Activated CD4-positive, alpha-beta memory T cell treated with anti-CD3 and anti-CD28 coated beads, Interleukin-2, amount 10 ng/mL, durations not matched to agents 7 days and 5 days (primary cell): ENCODE measurements around the gene UBXN1. TPM values are rescaled to one million over a fixed set of nuclear protein-coding genes. Genes with fewer than 3 reads are reported as not detected.
"Not testable (repeated sequence)": the region's sequence is repeated elsewhere in the genome, so short reads cannot be mapped to it uniquely, and the experiment has no call there.

Experiments used
- CTCF ChIA-PET: fragments of 350-600 bp; sonication (Branson Sonifier 250); formaldehyde crosslinking; loops from one replicate; lab custom pipeline; 2021; ENCODE audit warnings: antibody characterized with exemption, inconsistent platforms; lab: Charles Lee
- POLR2A ChIA-PET: fragments of 350-600 bp; sonication (Branson Sonifier 250); formaldehyde crosslinking; loops from one replicate; lab custom pipeline; 2021; ENCODE audit warnings: antibody characterized with exemption; lab: Charles Lee
- DNase-seq: peaks from one replicate; pipeline ENCODE4 v3.0.0-alpha.2; 2020
- H3K27ac Mint-ChIP-seq: one replicate; pipeline ENCODE4 v1.8.0; 2021; ENCODE audit warnings: mild to moderate bottlenecking, mixed read lengths
- H3K27me3 Mint-ChIP-seq: one replicate; pipeline ENCODE4 v1.8.0; 2021; ENCODE audit warnings: mixed read lengths
- H3K36me3 Mint-ChIP-seq: one replicate; pipeline ENCODE4 v1.8.0; 2021; ENCODE audit warnings: low read depth, mixed read lengths
- H3K4me1 Mint-ChIP-seq: one replicate; pipeline ENCODE4 v1.8.0; 2021; ENCODE audit warnings: mixed read lengths
- H3K4me3 Mint-ChIP-seq: one replicate; pipeline ENCODE4 v1.8.0; 2021; ENCODE audit warnings: mild to moderate bottlenecking, mixed read lengths
- H3K9me3 Mint-ChIP-seq: one replicate; pipeline ENCODE4 v1.8.0; 2021; ENCODE audit warnings: mixed read lengths
- total RNA-seq, 2 experiments: library from RNA; stranded (reverse); gene quantifications; one replicate each; pipeline ENCODE4 v1.2.3, GENCODE V29; 2021

The UBXN1 gene
- total RNA-seq, 2 experiments from 2014 or later: 135 to 139 TPM

DNA sequence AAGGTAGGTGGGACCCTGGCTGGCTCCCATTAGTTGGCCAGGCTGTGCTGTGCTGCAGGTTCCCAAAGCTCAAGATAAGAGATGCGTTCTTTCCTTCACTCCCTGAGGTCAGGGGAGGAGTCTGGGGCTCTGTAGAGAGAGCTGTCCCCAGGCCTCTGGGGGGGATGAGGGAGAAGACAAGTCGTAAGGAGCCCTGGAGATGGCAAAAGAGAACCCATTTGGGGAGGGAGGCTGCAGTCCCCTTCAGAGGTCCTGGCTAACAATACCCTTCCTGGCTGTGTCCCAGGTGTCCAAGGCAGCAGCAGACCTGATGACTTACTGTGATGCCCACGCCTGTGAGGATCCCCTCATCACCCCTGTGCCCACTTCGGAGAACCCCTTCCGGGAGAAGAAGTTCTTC is 29.5 kb upstream of the UBXN1 start:
- no peak for DNase-seq
- Mint-ChIP-seq H3K4me1 (peaks cover 64% of the 10 kb centered on the region), H3K4me3 (peak overlapping the region; percentile 92), H3K36me3 (peaks cover 34% of the 10 kb centered on the region), H3K9me3 (no peaks in the 10 kb centered on the region), H3K27me3 (no peaks in the 10 kb centered on the region), H3K27ac (peak overlapping the region; percentile 94)
- ChIA-PET POLR2A (interaction anchor here (0.8 to 14.0 kb wide), 26 partner anchors 8 to 174 kb away, joined by 3 to 234 read pairs (median 7); partner anchors contain the start of genes C11orf98, CSKMT, EEF1G and HNRNPUL2), CTCF (interaction anchor here (0.8 to 3.1 kb wide), 7 partner anchors 14 to 314 kb away, joined by 3 to 11 read pairs (median 3); partner anchors contain the start of genes HNRNPUL2, TMEM179B and TTC9C)

DNA sequence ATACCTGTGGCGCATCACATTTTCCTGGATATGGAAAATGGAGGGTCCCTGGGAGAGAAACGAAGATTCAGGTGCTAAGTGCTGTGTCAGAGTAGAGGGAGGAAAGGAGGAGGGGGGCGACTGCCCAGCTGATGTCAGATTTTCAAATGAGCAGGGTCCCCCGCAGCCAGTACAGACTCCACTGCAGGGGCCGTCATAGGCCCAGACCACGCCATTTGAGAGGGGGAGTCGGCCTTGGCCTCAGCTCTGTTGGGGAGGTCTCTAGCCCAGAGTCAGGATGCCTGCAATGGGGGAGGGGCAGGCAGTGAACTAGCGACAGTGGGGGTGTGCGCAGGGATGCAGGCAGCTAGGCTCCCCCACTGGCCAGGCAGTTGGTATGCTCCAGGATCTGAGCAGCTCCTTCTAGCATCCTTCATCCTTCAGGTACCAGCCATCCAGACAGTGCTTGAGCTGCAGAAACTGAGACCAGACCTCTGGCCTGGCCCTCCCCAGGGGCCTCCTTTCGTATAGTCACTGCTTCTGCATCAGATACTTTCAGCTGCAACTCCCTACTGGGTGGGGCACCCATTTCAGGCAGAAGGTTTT is 28.5 kb upstream of the UBXN1 start, which contains the start of the genes BSCL2 and GNG3:
BSCL2 (minus strand) TSS at position 148 of the 585 bp plus-strand sequence. CDS start 229 bp downstream, outside the sequence.
GNG3 (plus strand) TSS at position 400 of the 585 bp plus-strand sequence. CDS start 620 bp downstream, outside the sequence.
- peak within 1 kb of the TSS; percentile 94 for H3K27ac Mint-ChIP-seq
- H3K27me3 Mint-ChIP-seq: no peaks in the 10 kb centered on the region
- peak within 1 kb of the TSS; percentile 92 for H3K4me3 Mint-ChIP-seq
- H3K9me3 Mint-ChIP-seq: no peaks in the 10 kb centered on the region
- peaks cover 29% of the 10 kb centered on the region for H3K36me3 Mint-ChIP-seq
- CTCF ChIA-PET: interaction anchor here (1.1 to 2.0 kb wide), 3 partner anchors 78 to 96 kb away, joined by 3 to 6 read pairs (median 4); partner anchors contain the start of gene TMEM179B
- H3K4me1 Mint-ChIP-seq: peaks cover 57% of the 10 kb centered on the region
- no peak for DNase-seq
- POLR2A ChIA-PET: interaction anchor here (0.7 to 14.0 kb wide), 19 partner anchors 8 to 175 kb away, joined by 3 to 234 read pairs (median 9); partner anchors contain the start of genes C11orf98, CSKMT, GANAB and HNRNPUL2

DNA sequence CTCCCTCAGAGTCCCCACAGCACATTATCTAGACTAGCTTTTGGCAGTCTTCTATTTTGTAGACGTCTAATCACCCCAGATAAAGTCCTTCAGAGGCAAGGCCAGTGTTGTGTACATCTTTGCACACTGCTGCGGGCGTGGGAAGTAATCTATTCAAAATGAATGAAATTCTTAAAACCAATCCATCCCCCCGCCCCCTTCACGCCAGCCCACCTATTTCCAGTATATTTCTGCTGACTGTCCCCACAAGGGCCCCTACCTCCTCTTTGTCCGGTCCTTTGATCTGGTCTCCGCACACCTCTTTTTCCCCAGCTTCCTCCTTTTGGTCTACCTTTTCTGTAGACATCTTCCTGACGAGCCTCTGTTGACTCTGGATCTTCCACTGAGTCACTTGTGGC is 28.0 kb upstream of the UBXN1 start:
- CTCF ChIA-PET: interaction anchor here (1.1 to 2.7 kb wide), 4 partner anchors 13 to 95 kb away, joined by 4 to 8 read pairs (median 6); no protein-coding TSS in a partner anchor
- peaks cover 30% of the 10 kb centered on the region for H3K36me3 Mint-ChIP-seq
- DNase-seq: no peak
- H3K4me3 Mint-ChIP-seq: peak overlapping the region; percentile 92
- no peaks in the 10 kb centered on the region for H3K27me3 Mint-ChIP-seq
- no peak overlapping the region for H3K27ac Mint-ChIP-seq
- POLR2A ChIA-PET: interaction anchor here (0.7 to 14.0 kb wide), 23 partner anchors 9 to 175 kb away, joined by 3 to 234 read pairs (median 6); partner anchors contain the start of genes C11orf98, CSKMT, EEF1G and GANAB
- H3K4me1 Mint-ChIP-seq: peaks cover 56% of the 10 kb centered on the region
- H3K9me3 Mint-ChIP-seq: no peaks in the 10 kb centered on the region

DNA sequence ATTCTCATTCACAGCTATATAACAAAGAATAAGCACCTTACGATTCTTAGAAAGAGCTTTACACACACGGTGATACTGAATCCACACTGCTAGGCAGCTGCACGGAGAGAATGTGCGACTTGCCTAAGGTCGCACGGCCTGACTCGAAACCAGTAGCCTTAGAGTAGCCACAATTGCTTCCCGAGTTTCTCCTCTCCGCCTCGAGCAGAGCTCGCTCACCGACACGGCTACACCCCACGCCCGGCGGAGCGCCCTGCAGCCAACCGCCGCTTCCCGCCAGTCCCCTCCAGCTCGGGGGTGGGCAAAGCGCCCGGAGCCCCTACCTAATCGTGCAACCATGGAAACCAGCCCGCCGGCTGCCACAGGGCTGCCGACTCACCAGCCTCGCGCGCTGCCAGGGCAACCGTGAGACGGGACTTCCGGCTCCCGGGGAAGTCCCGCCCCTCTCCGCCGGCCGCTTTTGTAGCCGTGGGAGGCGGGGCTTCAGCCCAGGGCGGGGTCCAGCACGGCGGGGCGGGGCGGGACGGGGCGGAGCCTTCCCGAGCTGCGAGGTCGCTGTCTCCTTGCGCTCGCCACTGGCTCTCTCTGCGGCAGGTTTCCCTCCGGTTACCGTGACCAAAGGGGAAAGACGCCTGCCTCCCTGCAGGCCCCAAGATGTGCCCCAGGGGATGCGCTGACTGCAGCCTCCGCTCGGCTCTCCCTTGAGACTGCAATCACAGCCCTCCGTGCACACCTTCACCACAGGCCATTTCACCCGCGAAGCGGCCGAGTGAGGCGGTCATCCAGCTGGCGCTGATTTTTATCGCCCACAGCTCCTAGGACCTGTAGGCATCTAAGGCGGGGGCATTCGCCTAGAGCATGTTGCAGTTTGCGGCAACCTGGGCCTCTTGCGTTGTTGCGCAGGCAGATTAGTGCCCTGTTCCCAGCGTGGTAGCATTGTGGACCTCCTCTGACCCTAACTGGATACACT is 27.3 kb upstream of the UBXN1 start:
- H3K9me3 Mint-ChIP-seq: no peaks in the 10 kb centered on the region
- peaks cover 56% of the 10 kb centered on the region for H3K4me1 Mint-ChIP-seq
- no peaks in the 10 kb centered on the region for H3K27me3 Mint-ChIP-seq
- peak overlapping the region; percentile 92 for H3K4me3 Mint-ChIP-seq
- ChIA-PET POLR2A (interaction anchor here (0.7 to 14.0 kb wide), 21 partner anchors 9 to 176 kb away, joined by 3 to 234 read pairs (median 6); partner anchors contain the start of genes C11orf98, CSKMT, EEF1G and GANAB), CTCF (interaction anchor here (0.7 to 2.7 kb wide), 8 partner anchors 11 to 114 kb away, joined by 3 to 8 read pairs (median 6); partner anchors contain the start of genes C11orf98 and CSKMT)
- H3K27ac Mint-ChIP-seq: peak overlapping the region; percentile 69
- peaks cover 30% of the 10 kb centered on the region for H3K36me3 Mint-ChIP-seq
- peak; percentile 96 for DNase-seq

DNA sequence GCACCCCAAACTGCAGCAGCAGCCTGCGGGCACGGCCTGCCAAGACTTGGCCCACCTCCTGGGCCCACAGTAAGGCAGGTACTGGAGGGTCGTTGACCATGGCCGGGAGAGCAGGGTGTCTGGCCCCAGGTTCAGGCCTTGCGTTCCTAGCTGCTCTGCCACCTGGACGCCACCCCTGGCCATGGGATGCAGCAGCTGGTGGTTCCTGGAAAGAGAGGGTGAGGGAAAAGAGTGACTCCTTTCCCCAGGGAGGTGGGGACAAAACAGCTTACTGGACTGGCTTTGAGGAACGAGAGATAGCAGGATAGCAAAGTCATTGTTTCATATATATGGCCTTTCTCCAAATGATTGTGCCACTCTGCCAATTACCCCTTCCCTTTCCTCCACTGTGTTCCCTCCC is 26.5 kb upstream of the UBXN1 start:
- Mint-ChIP-seq H3K9me3 (no peaks in the 10 kb centered on the region), H3K27ac (peak overlapping the region; percentile 69), H3K4me3 (peak overlapping the region; percentile 92), H3K27me3 (no peaks in the 10 kb centered on the region), H3K36me3 (peaks cover 27% of the 10 kb centered on the region), H3K4me1 (peaks cover 52% of the 10 kb centered on the region)
- no peak for DNase-seq
- POLR2A ChIA-PET: interaction anchor here (0.7 to 14.0 kb wide), 19 partner anchors 9 to 177 kb away, joined by 3 to 234 read pairs (median 7); partner anchors contain the start of genes C11orf98, CSKMT, GANAB and HNRNPUL2
- CTCF ChIA-PET: interaction anchor here (1.1 to 2.7 kb wide), 6 partner anchors 10 to 113 kb away, joined by 3 to 8 read pairs (median 6); no protein-coding TSS in a partner anchor

DNA sequence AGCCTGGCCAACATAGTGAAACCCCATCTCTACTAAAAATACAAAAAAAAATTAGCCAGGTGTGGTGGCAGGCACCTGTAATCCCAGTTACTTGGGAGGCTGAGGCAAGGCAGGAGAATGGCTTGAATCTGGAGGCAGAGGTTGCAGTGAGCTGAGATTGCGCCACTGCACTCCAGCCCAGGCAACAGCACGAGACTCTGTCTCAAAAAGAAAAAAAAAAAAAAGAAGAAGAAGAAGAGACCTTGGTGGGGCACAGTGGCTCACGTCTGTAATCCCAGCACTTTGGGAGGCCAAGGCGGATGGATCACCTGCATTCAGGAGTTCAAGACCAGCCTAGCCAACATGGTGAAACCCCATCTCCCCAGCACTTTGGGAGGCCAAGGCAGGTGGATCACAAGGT is 25.0 kb upstream of the UBXN1 start:
- DNase-seq, H3K4me3 Mint-ChIP-seq, H3K27ac Mint-ChIP-seq, H3K27me3 Mint-ChIP-seq, H3K9me3 Mint-ChIP-seq: not testable (repeated sequence)
- ChIA-PET CTCF (interaction anchor here (1.2 to 2.7 kb wide), 3 partner anchors 10 to 82 kb away, joined by 4 to 8 read pairs (median 8); no protein-coding TSS in a partner anchor), POLR2A (interaction anchor here (1.3 to 1.8 kb wide), 2 partner anchors 39 to 130 kb away, joined by 3 to 5 read pairs; partner anchors contain the start of genes C11orf98, CSKMT and EEF1G)
- Mint-ChIP-seq H3K4me1 (peaks cover 42% of the 10 kb centered on the region), H3K36me3 (peaks cover 18% of the 10 kb centered on the region)

DNA sequence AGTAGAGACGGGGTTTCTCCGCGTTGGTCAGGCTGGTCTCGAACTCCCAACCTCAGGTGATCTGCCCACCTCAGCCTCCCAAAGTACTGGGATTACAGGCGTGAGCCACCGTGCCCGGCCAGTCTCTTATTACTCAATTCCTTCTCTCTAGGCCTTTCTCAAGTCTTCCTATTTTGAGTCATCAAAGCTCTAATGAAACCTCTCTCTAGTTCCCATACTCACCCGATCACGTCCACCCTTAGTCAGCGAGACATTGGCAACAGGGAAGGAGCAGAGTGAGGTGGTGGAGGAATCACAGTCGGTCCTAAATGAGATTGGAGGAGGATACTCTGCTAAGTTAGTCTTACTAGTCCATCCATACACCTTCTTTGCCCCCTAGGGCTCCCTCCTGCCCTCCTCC is 23.4 kb upstream of the UBXN1 start:
- Mint-ChIP-seq H3K9me3 (no peaks in the 10 kb centered on the region), H3K36me3 (peaks cover 22% of the 10 kb centered on the region), H3K4me1 (peaks cover 26% of the 10 kb centered on the region), H3K27ac (no peak overlapping the region), H3K27me3 (no peaks in the 10 kb centered on the region), H3K4me3 (no peak overlapping the region)
- CTCF ChIA-PET: interaction anchor here (1.9 kb wide), 1 partner anchor 8 kb away, joined by 8 read pairs; no protein-coding TSS in a partner anchor
- no peak for DNase-seq
- POLR2A ChIA-PET: interaction anchor here (1.3 to 1.8 kb wide), 3 partner anchors 25 to 179 kb away, joined by 3 to 5 read pairs (median 4); partner anchors contain the start of genes C11orf98, CSKMT, HNRNPUL2 and SLC3A2

DNA sequence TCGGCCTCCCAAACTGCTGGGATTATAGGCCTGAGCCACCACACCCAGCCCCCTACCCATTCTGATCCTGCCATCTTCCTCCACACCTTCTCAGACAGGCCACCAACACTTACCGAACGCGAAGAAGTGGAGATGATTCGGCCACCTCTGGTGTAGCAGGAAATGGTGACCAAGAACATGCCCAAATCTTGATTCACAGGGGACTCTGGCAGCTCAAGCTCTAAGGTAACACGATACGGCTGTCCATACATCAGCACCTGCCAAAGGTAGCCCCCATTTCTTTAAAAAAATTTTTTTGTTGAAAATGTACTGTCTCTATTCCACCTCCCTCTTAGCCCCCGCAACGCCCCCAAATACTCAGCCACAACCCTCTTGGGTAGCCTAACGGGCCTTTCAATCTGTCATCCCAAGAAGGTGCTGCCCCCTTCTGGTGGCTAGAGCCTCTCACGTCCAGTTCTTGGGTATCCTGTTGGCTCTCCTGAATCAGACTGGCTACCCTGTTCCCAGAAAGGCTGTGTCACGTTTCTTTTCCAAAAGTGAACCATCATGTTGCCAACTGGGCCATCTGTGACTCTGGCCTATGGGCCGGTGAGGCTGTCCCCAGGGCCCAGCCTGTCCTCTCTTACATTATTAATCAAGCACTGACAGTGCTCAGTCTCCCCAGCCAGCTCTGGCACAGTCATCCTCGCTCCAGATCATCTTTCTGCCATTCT is 15.7 kb upstream of the UBXN1 start:
- Mint-ChIP-seq H3K4me3 (no peak overlapping the region), H3K27me3 (no peaks in the 10 kb centered on the region), H3K36me3 (peaks cover 33% of the 10 kb centered on the region), H3K9me3 (no peaks in the 10 kb centered on the region), H3K27ac (no peak overlapping the region), H3K4me1 (peaks cover 7% of the 10 kb centered on the region)
- ChIA-PET POLR2A (interaction anchor here (0.6 to 3.4 kb wide), 8 partner anchors 14 to 187 kb away, joined by 3 to 15 read pairs (median 6); partner anchors contain the start of genes C11orf98, CSKMT, INTS5 and LBHD1), CTCF (interaction anchor here (0.6 to 3.7 kb wide), 37 partner anchors 8 to 699 kb away, joined by 3 to 32 read pairs (median 6); partner anchors contain the start of genes B3GAT3, C11orf98, CSKMT and GANAB)
- DNase-seq: peak; percentile 79

DNA sequence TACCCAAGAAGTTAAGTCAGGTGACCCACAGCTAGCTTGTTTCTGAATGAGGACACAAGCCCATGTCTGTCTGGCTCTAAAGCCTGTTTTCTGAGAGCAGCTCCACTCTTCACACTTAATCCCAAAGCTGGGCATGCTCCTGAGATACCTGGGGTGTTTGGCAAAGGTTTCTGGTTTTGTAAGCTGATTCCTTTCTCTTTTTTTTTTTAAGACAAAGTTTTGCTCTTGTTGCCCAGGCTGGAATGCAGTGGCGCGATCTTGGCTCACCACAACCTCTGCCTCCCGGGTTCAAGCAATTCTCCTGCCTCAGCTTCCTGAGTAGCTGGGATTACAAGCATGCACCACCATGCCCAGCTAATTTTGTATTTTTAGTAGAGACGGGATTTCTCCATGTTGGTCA is 14.8 kb upstream of the UBXN1 start:
- not testable (repeated sequence) for DNase-seq, H3K4me3 Mint-ChIP-seq, H3K4me1 Mint-ChIP-seq, H3K9me3 Mint-ChIP-seq, H3K27me3 Mint-ChIP-seq, H3K27ac Mint-ChIP-seq
- H3K36me3 Mint-ChIP-seq: peaks cover 33% of the 10 kb centered on the region
- ChIA-PET CTCF (interaction anchor here (0.7 to 3.7 kb wide), 22 partner anchors 9 to 312 kb away, joined by 3 to 32 read pairs (median 6); partner anchors contain the start of genes B3GAT3, C11orf98, CSKMT and GANAB), POLR2A (interaction anchor here (1.0 to 3.4 kb wide), 8 partner anchors 14 to 146 kb away, joined by 3 to 15 read pairs (median 6); partner anchors contain the start of genes C11orf98, CSKMT, INTS5 and LBHD1)

DNA sequence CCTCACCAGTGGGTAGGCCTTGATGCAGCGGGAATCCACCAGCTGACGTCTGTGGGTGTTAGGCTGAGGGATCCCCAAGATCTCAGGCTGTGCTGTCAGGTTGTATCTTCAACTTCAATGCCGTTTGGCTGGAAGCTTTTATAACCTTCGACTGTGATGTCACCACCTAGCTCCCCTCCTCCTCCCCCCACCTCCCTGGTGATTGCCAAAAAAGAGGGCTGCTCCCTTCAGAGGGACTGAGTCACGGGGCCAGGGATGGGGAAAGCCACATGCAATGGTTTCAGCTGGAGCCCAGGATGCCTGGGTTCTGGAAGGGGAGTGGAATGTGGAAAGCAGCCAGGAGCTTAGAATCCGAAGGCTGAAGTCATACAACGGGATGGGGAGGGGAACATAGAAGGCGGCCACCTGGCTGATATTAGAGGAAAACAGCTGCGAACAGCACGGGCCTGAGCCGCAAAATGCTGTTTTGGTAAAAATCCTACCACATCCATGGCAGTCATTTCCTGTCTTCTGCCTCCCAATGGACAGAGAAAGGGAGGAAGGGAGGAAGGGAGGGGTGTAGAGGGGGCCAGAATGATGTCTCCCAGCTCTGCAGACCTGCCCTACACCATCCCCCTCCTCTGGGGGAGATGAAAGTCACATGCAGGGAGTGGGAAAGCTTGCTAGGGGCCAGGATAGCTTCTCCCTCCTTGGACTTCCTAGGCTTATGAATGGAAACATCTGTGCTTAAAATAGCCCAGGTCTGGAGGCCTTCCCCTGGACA is 10.7 kb upstream of the UBXN1 start, which contains the start of gene LRRN4CL:
LRRN4CL (minus strand) TSS at position 110 of the 763 bp plus-strand sequence. CDS start 1,022 bp downstream, outside the sequence.
- Mint-ChIP-seq H3K27ac (no peak within 1 kb of the TSS), H3K36me3 (peaks cover 29% of the 10 kb centered on the region), H3K4me3 (no peak within 1 kb of the TSS), H3K4me1 (peaks cover 3% of the 10 kb centered on the region), H3K27me3 (peaks cover 4% of the 10 kb centered on the region), H3K9me3 (no peaks in the 10 kb centered on the region)
- ChIA-PET CTCF (interaction anchor here (0.6 to 1.9 kb wide), 3 partner anchors 9 to 265 kb away, joined by 3 to 10 read pairs (median 4); no protein-coding TSS in a partner anchor), POLR2A (interaction anchor here (0.9 to 1.5 kb wide), 7 partner anchors 9 to 116 kb away, joined by 3 to 6 read pairs (median 4); partner anchors contain the start of genes C11orf98, CSKMT, EEF1G and HNRNPUL2)
- no peak for DNase-seq
